ENCODE data around the gene NUDT17.
A peak's percentile ranks its signal among the peaks of the same experiment; 100 is the strongest.

The NUDT17 gene

GRCh38 chr1:145877923-145878486 is 32.6 kb downstream of the NUDT17 start:
- DNase-seq (ENCODE audit: insufficient read length) (no peak), FAIRE-seq (no peak)
- no peak for TF ChIP-seq POLR2AphosphoS5 (IDR thresholded peaks at IDR 0.05; ENCODE audit: low read depth, low read length)
- no peak for TF ChIP-seq POLR2A (IDR thresholded peaks at IDR 0.05; ENCODE audit: low read depth, low read length)
- TF ChIP-seq TAF1 (IDR thresholded peaks at IDR 0.05; ENCODE audit: borderline replicate concordance, low read depth, low read length), result no peak

- no peak for TF ChIP-seq POLR2AphosphoS5 (IDR thresholded peaks at IDR 0.05; ENCODE audit: low read depth, low read length)
- TF ChIP-seq TAF1 (IDR thresholded peaks at IDR 0.05; ENCODE audit: borderline replicate concordance, low read depth, low read length), result no peak
- TF ChIP-seq POLR2A (IDR thresholded peaks at IDR 0.05; ENCODE audit: low read depth, low read length), result no peak
- FAIRE-seq (no peak), DNase-seq (ENCODE audit: insufficient read length) (no peak)
Observed at GRCh38 chr1:145878724-145879123, 33.3 kb downstream of the NUDT17 start.

GRCh38 chr1:145879775-145880174 is 34.3 kb downstream of the NUDT17 start:
- no peak for FAIRE-seq
- TF ChIP-seq TAF1 (IDR thresholded peaks at IDR 0.05; ENCODE audit: borderline replicate concordance, low read depth, low read length), result no peak
- no peak for TF ChIP-seq POLR2A (IDR thresholded peaks at IDR 0.05; ENCODE audit: low read depth, low read length)
- TF ChIP-seq POLR2AphosphoS5 (IDR thresholded peaks at IDR 0.05; ENCODE audit: low read depth, low read length), result no peak
- no peak for DNase-seq (ENCODE audit: insufficient read length)

GRCh38 chr1:145884675-145885074 is 39.2 kb downstream of the NUDT17 start:
- DNase-seq (ENCODE audit: insufficient read length) (no peak), FAIRE-seq (peak; percentile 60)

GRCh38 chr1:145885738-145886287 is 40.4 kb downstream of the NUDT17 start, which contains the start of gene ANKRD35:
Gene ANKRD35 (minus strand): TSS chr1:145885866. CDS start chr1:145885758, 108 bp downstream.
- TF ChIP-seq TAF1 (IDR thresholded peaks at IDR 0.05; ENCODE audit: borderline replicate concordance, low read depth, low read length), result no peak
- TF ChIP-seq POLR2A (IDR thresholded peaks at IDR 0.05; ENCODE audit: low read depth, low read length), result no peak
- no peak for TF ChIP-seq POLR2AphosphoS5 (IDR thresholded peaks at IDR 0.05; ENCODE audit: low read depth, low read length)
- DNase-seq (ENCODE audit: insufficient read length), result peak; percentile 97
- peak; percentile 53 for FAIRE-seq

More at GRCh38 chr1:145884675-145885074, 39.2 kb downstream of the NUDT17 start:
- TF ChIP-seq TAF1 (IDR thresholded peaks at IDR 0.05; ENCODE audit: borderline replicate concordance, low read depth, low read length), result no peak
- no peak for TF ChIP-seq POLR2AphosphoS5 (IDR thresholded peaks at IDR 0.05; ENCODE audit: low read depth, low read length)
- TF ChIP-seq POLR2A (IDR thresholded peaks at IDR 0.05; ENCODE audit: low read depth, low read length), result no peak

- no peak for FAIRE-seq
- DNase-seq (ENCODE audit: insufficient read length), result no peak
Observed at GRCh38 chr1:145886390-145886789, 41.0 kb downstream of the NUDT17 start.

GRCh38 chr1:145886816-145887215 is 41.4 kb downstream of the NUDT17 start:
- TF ChIP-seq POLR2A (IDR thresholded peaks at IDR 0.05; ENCODE audit: low read depth, low read length) (no peak), TAF1 (IDR thresholded peaks at IDR 0.05; ENCODE audit: borderline replicate concordance, low read depth, low read length) (no peak)
- FAIRE-seq, result no peak
- DNase-seq (ENCODE audit: insufficient read length), result no peak

More at GRCh38 chr1:145886390-145886789, 41.0 kb downstream of the NUDT17 start:
- no peak for TF ChIP-seq POLR2AphosphoS5 (IDR thresholded peaks at IDR 0.05; ENCODE audit: low read depth, low read length)
- no peak for TF ChIP-seq POLR2A (IDR thresholded peaks at IDR 0.05; ENCODE audit: low read depth, low read length)
- TF ChIP-seq TAF1 (IDR thresholded peaks at IDR 0.05; ENCODE audit: borderline replicate concordance, low read depth, low read length), result no peak

GRCh38 chr1:145887631-145888030 is 42.2 kb downstream of the NUDT17 start:
- FAIRE-seq (no peak), DNase-seq (ENCODE audit: insufficient read length) (no peak)
- TF ChIP-seq TAF1 (IDR thresholded peaks at IDR 0.05; ENCODE audit: borderline replicate concordance, low read depth, low read length) (no peak), POLR2A (IDR thresholded peaks at IDR 0.05; ENCODE audit: low read depth, low read length) (no peak), POLR2AphosphoS5 (IDR thresholded peaks at IDR 0.05; ENCODE audit: low read depth, low read length) (no peak)

- TF ChIP-seq POLR2AphosphoS5 (IDR thresholded peaks at IDR 0.05; ENCODE audit: low read depth, low read length) (no peak), POLR2A (IDR thresholded peaks at IDR 0.05; ENCODE audit: low read depth, low read length) (no peak), TAF1 (IDR thresholded peaks at IDR 0.05; ENCODE audit: borderline replicate concordance, low read depth, low read length) (no peak)
- FAIRE-seq, result no peak
- no peak for DNase-seq (ENCODE audit: insufficient read length)
Observed at GRCh38 chr1:145889722-145890121, 44.3 kb downstream of the NUDT17 start.

GRCh38 chr1:145891143-145891542 is 45.7 kb downstream of the NUDT17 start:
- FAIRE-seq (no peak), DNase-seq (ENCODE audit: insufficient read length) (no peak)
- TF ChIP-seq TAF1 (IDR thresholded peaks at IDR 0.05; ENCODE audit: borderline replicate concordance, low read depth, low read length) (no peak), POLR2AphosphoS5 (IDR thresholded peaks at IDR 0.05; ENCODE audit: low read depth, low read length) (no peak), POLR2A (IDR thresholded peaks at IDR 0.05; ENCODE audit: low read depth, low read length) (no peak)

- TF ChIP-seq POLR2A (IDR thresholded peaks at IDR 0.05; ENCODE audit: low read depth, low read length) (no peak), TAF1 (IDR thresholded peaks at IDR 0.05; ENCODE audit: borderline replicate concordance, low read depth, low read length) (no peak), POLR2AphosphoS5 (IDR thresholded peaks at IDR 0.05; ENCODE audit: low read depth, low read length) (no peak)
- no peak for DNase-seq (ENCODE audit: insufficient read length)
- FAIRE-seq, result no peak
Observed at GRCh38 chr1:145891587-145892485, 46.4 kb downstream of the NUDT17 start.

All from GM12892 (cell line).